Glutamatergic neuron (in vitro differentiated cells): Measurements from ENCODE around the gene CABLES2. TPM values are rescaled to one million over a fixed set of nuclear protein-coding genes. Genes with fewer than 3 reads are reported as not detected.

Experiments used
- DNase-seq: peaks from one replicate; pipeline ENCODE4 v3.0.0; 2022
- H3K27ac Mint-ChIP-seq: one replicate; pipeline ENCODE4 v1.8.0; 2020; ENCODE audit warnings: mild to moderate bottlenecking, mixed read lengths, inconsistent platforms; ENCODE audit not compliant: unreplicated experiment
- H3K27me3 Mint-ChIP-seq: one replicate; pipeline ENCODE4 v1.8.0; 2020; ENCODE audit warnings: mild to moderate bottlenecking, moderate library complexity, mixed read lengths, inconsistent platforms; ENCODE audit not compliant: unreplicated experiment
- H3K36me3 Mint-ChIP-seq: one replicate; pipeline ENCODE4 v1.8.0; 2020; ENCODE audit warnings: mild to moderate bottlenecking, mixed read lengths, inconsistent platforms; ENCODE audit not compliant: unreplicated experiment
- H3K4me1 Mint-ChIP-seq: one replicate; pipeline ENCODE4 v1.8.0; 2020; ENCODE audit warnings: mild to moderate bottlenecking, low read depth, mixed read lengths, inconsistent platforms; ENCODE audit not compliant: unreplicated experiment
- H3K4me3 Mint-ChIP-seq: one replicate; pipeline ENCODE4 v1.8.0; 2020; ENCODE audit warnings: mild to moderate bottlenecking, mixed read lengths, inconsistent platforms; ENCODE audit not compliant: unreplicated experiment
- H3K9me3 Mint-ChIP-seq: one replicate; pipeline ENCODE4 v1.8.0; 2020; ENCODE audit warnings: mild to moderate bottlenecking, moderate library complexity, mixed read lengths, inconsistent platforms; ENCODE audit not compliant: unreplicated experiment
- CTCF ChIP-seq: fragments of 200-600 bp; sonication (generic); IDR thresholded peaks from one replicate; pipeline ENCODE4 v1.5.0; 2021; ENCODE audit not compliant: partially characterized antibody, unreplicated experiment
- total RNA-seq: library from RNA; stranded (reverse); fragmentation: NEBNext Ultra II Directional; extraction: Animal tissue kit (Norgen Biotek cat#: 25700); gene quantifications from one replicate; pipeline ENCODE4 v1.2.1, GENCODE V29; 2021; ENCODE audit not compliant: unreplicated experiment

Gene CABLES2
- total RNA-seq, 1 donor from 2014 or later, result 25.3 TPM

- H3K4me3 Mint-ChIP-seq, result no peak overlapping the region
- DNase-seq, result no peak
- no peak for TF ChIP-seq CTCF
- H3K27ac Mint-ChIP-seq, result no peak overlapping the region
- H3K36me3 Mint-ChIP-seq, result no peaks in the 10 kb centered on the region
- peaks cover 6% of the 10 kb centered on the region for H3K27me3 Mint-ChIP-seq
- no peaks in the 10 kb centered on the region for H3K4me1 Mint-ChIP-seq
- H3K9me3 Mint-ChIP-seq, result peaks cover 9% of the 10 kb centered on the region
Measured at GRCh38 chr20:62448038-62448437, 41.0 kb upstream of the CABLES2 start.

- H3K27me3 Mint-ChIP-seq, result peaks cover 6% of the 10 kb centered on the region
- H3K4me1 Mint-ChIP-seq, result no peaks in the 10 kb centered on the region
- no peak for DNase-seq
- H3K4me3 Mint-ChIP-seq, result no peak overlapping the region
- H3K36me3 Mint-ChIP-seq, result no peaks in the 10 kb centered on the region
- no peak for TF ChIP-seq CTCF
- peaks cover 9% of the 10 kb centered on the region for H3K9me3 Mint-ChIP-seq
- H3K27ac Mint-ChIP-seq, result no peak overlapping the region
Measured at GRCh38 chr20:62446888-62447869, 40.1 kb upstream of the CABLES2 start.

GRCh38 chr20:62446481-62446880, 39.4 kb upstream of the CABLES2 start:
- peaks cover 9% of the 10 kb centered on the region for H3K9me3 Mint-ChIP-seq
- no peak for DNase-seq
- peaks cover 6% of the 10 kb centered on the region for H3K27me3 Mint-ChIP-seq
- no peak overlapping the region for H3K4me3 Mint-ChIP-seq
- no peak overlapping the region for H3K27ac Mint-ChIP-seq
- no peaks in the 10 kb centered on the region for H3K4me1 Mint-ChIP-seq
- TF ChIP-seq CTCF, result no peak
- H3K36me3 Mint-ChIP-seq, result no peaks in the 10 kb centered on the region

- Mint-ChIP-seq H3K4me1 (no peaks in the 10 kb centered on the region), H3K9me3 (peaks cover 11% of the 10 kb centered on the region), H3K27ac (no peak overlapping the region), H3K27me3 (peaks cover 6% of the 10 kb centered on the region), H3K36me3 (no peaks in the 10 kb centered on the region), H3K4me3 (no peak overlapping the region)
- TF ChIP-seq CTCF, result no peak
- no peak for DNase-seq
Measured at GRCh38 chr20:62445553-62446340, 38.7 kb upstream of the CABLES2 start.
